ENCODE measurements around the gene YEATS4. TPM values are rescaled to one million over a fixed set of nuclear protein-coding genes. Genes with fewer than 3 reads are reported as not detected.

Gene YEATS4
- total RNA-seq, 4 donors from 2014 or later, result 8.0 to 58.2 (median 14.1) TPM

GRCh38 chr12:69440016-69440415, 80.5 kb downstream of the YEATS4 start:
- no peaks in the 10 kb centered on the region for H3K36me3 ChIP-seq
- intact Hi-C loops (cut with DNase I; ENCODE audit: low total_unique reads), result no loop called here
- H3K27me3 ChIP-seq, result no peaks in the 10 kb centered on the region
- H3K27ac ChIP-seq, result no peak overlapping the region
- no peak for DNase-seq
- H3K4me3 ChIP-seq, result no peak overlapping the region
- TF ChIP-seq, protein P1, sequence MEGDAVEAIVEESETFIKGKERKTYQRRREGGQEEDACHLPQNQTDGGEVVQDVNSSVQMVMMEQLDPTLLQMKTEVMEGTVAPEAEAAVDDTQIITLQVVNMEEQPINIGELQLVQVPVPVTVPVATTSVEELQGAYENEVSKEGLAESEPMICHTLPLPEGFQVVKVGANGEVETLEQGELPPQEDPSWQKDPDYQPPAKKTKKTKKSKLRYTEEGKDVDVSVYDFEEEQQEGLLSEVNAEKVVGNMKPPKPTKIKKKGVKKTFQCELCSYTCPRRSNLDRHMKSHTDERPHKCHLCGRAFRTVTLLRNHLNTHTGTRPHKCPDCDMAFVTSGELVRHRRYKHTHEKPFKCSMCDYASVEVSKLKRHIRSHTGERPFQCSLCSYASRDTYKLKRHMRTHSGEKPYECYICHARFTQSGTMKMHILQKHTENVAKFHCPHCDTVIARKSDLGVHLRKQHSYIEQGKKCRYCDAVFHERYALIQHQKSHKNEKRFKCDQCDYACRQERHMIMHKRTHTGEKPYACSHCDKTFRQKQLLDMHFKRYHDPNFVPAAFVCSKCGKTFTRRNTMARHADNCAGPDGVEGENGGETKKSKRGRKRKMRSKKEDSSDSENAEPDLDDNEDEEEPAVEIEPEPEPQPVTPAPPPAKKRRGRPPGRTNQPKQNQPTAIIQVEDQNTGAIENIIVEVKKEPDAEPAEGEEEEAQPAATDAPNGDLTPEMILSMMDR (IDR thresholded peaks at IDR 0.05), result no peak
- no peak for TF ChIP-seq POLR2A (IDR thresholded peaks at IDR 0.05)
- H3K9me3 ChIP-seq, result no peaks in the 10 kb centered on the region
- no peaks in the 10 kb centered on the region for H3K4me1 ChIP-seq

Small RNA genes lying within 50 kb of the gene (small RNA-seq; reads per million reads assigned to genes)
- gene RN7SL804P, result not detected

Other genes with a start within 250 kb of the YEATS4 start
- gene CPSF6, start 120.2 kb upstream of the YEATS4 start, total RNA-seq, result 100 to 1,000 TPM in 2 of 4 donors, 10 to 100 TPM in 2; 27.7 to 111 (median 72.6) TPM
- 10 to 100 TPM in 2 of 4 donors, 1 to 10 TPM in 2; 7.4 to 17.4 (median 12.7) TPM for gene LYZ, start 11.4 kb upstream of the YEATS4 start, total RNA-seq
- gene FRS2, start 110.6 kb downstream of the YEATS4 start, total RNA-seq, result 100 to 1,000 TPM in 1 of 4 donors, 10 to 100 TPM in 3; 27.4 to 159 (median 65.4) TPM
- 100 to 1,000 TPM in 3 of 4 donors, 10 to 100 TPM in 1; 59.1 to 200 (median 152) TPM for gene CCT2, start 225.7 kb downstream of the YEATS4 start, total RNA-seq

Measured in uterus (tissue), 4 donors.